Thyroid gland (tissue), 4 donors: ENCODE results near the gene THTPA.

Experiments used
- CTCF ChIP-seq, 6 experiments: fragments of 200-600 bp in 3 of 6; fragments of 450-650 bp in 3 of 6; sonication (generic) in 3 of 6; IDR thresholded peaks; one replicate each; pipeline ENCODE4 v1.5.1; 2016 to 2019; ENCODE audit warnings: antibody characterized with exemption in 6 of 6, mild to moderate bottlenecking in 2 of 6, inconsistent platforms in 1 of 6, moderate library complexity in 1 of 6
- POLR2A ChIP-seq, 2 donors: fragments of 450-650 bp; IDR thresholded peaks; one replicate each; pipeline ENCODE4 v1.6.1; 2017; ENCODE audit warnings: antibody characterized with exemption in 2 of 2, mild to moderate bottlenecking in 2 of 2, moderate library complexity in 1 of 2

- TF ChIP-seq CTCF (IDR thresholded peaks at IDR 0.05), result no peak
- TF ChIP-seq POLR2A (IDR thresholded peaks at IDR 0.05), result no peak
Measured at GRCh38 chr14:23542261-23542660, 13.8 kb upstream of the THTPA start.
